GM12891 (cell line): ENCODE results near the gene RNF187.

ENCODE experiments used
- POLR2A ChIP-seq: IDR thresholded peaks from 2 replicates; pipeline ENCODE4 v1.6.1; 2011; ENCODE audit warnings: low read depth, low read length, control low read depth
- POLR2AphosphoS5 ChIP-seq: IDR thresholded peaks from 2 replicates; pipeline ENCODE4 v1.6.1; 2011; ENCODE audit warnings: low read depth, low read length, control low read depth
- SPI1 ChIP-seq: IDR thresholded peaks from 2 replicates; pipeline ENCODE4 v1.6.1; 2011; ENCODE audit warnings: low read depth, low read length, control low read depth
- TAF1 ChIP-seq: IDR thresholded peaks from 2 replicates; pipeline ENCODE4 v1.6.1; 2011; ENCODE audit warnings: low read depth, low read length, control low read depth

- TF ChIP-seq POLR2A (no peak), POLR2AphosphoS5 (no peak), SPI1 (no peak), TAF1 (no peak)
Observed at GRCh38 chr1:228445843-228446650, 41.1 kb upstream of the RNF187 start.
